Measurements from ENCODE around the gene RAB33A.
"Not testable (repeated sequence)": the region's sequence is repeated elsewhere in the genome, so short reads cannot be mapped to it uniquely, and the experiment has no call there.

The RAB33A gene

DNA sequence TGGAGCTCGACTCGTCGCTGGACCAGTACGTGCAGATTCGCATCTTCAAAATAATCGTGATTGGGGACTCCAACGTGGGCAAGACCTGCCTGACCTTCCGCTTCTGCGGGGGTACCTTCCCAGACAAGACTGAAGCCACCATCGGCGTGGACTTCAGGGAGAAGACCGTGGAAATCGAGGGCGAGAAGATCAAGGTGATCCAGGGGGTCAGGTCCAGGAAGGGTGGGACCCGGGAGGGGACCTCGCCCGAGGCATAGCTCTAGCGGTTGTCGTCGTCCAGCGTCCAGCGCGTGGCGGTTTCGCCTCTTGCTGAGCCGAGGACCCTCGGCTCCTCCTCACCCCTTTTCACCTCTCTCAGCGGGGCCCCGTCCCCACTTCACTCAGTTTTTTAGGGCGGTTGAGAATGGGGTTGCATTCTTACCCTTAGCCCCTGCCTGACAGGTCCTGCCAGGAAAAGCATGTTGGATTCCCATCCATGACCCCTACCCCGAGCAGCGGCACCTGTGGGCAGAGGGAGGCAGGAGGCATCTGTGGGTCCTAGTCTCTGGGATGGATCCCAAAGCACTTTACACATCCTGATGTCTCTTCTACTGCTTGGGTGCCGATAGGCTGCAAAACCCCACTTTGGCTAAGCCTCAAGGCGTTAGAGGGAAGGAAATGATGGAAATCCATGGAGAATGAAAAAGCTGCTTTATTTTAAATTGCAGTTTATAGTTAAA is 524 bp downstream of the RAB33A start:
- DNase-seq (ENCODE audit: low spot score), result no peak

GRCh38 chrX:130173190-130173895 is 1.6 kb downstream of the RAB33A start:
- DNase-seq (ENCODE audit: low spot score), result peak; percentile 17

DNA sequence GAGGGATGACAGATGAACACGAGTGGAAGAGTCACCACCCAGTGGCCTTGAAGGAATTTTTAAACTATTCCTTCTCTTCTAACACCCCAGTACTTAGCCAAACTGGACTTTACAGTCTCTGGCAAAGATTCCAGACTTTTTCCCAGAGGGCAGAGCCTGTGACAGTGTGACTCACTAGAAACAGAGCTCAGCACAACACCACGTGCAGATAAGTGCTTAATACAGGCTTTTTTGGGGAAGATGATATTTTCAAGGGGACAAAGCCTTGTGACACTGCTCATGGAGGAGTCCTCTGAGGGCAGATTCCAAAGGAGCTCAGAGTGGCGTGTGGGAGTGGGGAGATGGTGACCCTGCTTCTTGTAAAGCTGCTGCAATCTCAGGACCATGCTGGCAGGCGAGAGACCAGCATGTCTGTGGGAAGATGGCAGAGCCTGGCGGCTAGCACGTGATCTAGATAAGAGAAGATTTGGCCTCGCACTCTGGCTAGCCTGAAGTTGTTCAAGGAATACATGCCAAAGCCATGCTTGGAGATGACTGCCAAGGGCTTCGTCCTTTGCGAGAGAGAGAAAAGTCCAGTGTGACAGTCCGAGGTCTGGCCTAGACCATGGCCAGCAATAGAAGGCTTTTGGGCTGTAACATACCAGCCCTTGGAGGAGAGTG is 2.4 kb downstream of the RAB33A start:
- no peak for DNase-seq (ENCODE audit: low spot score)

DNA sequence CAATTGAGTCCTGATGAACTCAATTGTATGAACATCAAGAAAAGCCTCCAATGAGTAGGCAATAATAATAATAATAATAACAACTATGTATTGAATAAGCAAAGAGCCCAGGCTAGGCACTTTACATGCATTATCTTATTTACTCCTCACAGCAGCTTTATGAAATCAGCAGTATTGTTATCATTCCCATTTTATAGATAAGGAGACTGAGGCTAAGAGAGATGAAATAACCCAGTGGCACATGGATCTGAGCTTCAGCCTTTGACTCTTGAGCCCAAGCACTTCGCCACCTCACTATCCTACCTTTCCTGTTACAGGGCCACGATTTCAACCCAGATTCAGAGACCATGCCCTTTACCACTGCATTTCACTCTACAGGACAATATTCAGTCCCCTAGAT is 3.2 kb downstream of the RAB33A start:
- no peak for DNase-seq (ENCODE audit: low spot score)

DNA sequence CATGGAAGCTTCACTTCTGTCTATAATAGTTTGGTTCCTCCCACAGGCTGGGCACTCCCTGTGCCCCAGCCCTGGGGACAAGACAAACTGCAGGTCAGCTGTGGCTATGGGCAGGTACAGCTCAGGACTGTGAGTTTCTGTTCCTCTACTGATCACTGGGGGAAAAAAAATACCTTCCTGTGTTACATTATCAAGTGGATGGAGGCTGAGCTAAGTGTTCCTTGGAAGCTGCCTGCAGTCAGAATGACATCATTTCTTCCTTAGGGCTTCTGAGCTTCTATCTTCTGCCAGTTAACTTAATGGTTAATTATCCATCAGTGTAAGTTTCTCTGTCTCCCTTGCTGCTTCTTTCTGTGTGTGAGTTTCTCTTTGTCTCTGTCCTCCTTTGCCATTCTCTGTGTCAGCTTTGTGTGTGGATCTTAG is 4.6 kb downstream of the RAB33A start:
- no peak for DNase-seq (ENCODE audit: low spot score)

DNA sequence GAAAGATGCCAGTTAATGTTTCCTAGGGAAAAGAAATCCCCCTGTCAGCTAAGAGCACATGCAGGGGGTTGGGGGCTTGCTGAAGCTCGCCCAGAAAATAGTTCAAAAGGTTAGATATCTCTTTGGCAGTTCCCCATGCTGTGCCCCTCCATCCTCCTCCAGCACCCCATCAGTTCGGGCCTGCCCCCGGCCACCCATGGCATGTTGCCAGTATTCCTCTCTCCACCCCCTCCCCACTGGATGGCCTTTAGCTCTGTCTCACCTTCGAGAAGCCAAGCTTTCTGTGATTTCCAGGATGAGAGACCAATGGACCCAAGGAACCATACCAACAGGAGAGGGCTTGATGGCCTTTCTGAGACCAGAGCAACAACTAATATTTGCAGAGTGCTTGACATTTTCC is 5.2 kb downstream of the RAB33A start:
- no peak for DNase-seq (ENCODE audit: low spot score)

GRCh38 chrX:130179170-130179569 is 7.4 kb downstream of the RAB33A start:
- DNase-seq (ENCODE audit: low spot score), result no peak

DNA sequence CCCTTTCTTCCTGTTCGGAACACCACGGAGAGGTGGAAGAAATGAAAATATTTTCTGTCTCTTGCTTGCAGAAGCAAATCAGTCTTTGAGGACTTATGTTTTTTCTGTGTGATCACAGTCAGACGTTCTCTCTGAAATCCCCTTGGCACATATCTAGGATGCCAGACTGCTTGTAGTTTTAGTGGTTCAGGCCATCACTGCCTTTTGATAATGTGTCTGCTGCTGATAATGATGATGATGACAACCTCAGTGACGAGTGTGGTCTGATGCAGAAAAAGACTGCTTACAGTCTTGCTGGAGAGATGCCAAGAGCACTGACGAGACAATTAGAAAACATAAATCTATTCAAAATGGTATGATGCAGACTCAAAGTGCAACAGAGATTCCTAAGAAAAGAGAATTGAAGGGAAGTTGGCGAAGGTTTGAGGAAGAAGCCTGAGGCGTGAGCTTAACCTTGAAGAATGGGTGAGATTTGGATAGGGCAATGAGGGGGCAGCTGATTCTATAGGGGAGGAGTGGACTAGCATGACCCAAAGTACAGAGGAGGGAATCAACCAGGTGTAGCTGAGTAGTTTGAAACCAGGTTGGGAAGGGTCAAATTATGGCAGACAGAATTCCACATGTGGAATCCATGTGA is 7.9 kb downstream of the RAB33A start:
- no peak for DNase-seq (ENCODE audit: low spot score)

DNA sequence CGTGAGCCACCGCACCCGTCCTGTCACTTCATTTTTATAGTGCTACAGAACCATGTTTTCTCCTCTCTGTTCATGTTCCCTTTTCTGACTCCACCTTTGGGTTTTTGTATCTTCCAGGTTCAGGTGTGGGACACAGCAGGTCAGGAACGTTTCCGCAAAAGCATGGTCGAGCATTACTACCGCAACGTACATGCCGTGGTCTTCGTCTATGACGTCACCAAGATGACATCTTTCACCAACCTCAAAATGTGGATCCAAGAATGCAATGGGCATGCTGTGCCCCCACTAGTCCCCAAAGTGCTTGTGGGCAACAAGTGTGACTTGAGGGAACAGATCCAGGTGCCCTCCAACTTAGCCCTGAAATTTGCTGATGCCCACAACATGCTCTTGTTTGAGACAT is 12.4 kb downstream of the RAB33A start:
- no peak for DNase-seq (ENCODE audit: low spot score)

DNA sequence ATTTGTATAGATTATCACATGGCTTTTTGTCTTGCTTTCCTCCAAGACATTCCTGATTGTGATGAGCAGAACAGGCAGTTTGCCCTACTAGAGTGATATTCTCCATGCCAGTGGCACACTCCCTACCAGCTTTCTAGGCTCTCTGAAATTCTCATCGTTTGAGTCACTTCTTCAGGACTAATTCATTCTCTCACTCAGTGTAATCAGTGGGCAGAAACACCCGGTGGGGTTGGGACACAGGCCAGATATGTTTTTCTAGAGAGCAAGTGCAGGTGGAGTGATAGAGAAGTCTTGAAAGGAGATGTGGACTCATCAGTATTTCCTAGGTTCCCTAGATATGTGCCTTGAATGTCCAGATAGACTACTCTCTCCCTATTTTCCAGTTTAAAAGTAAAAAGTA is 13.1 kb downstream of the RAB33A start:
- DNase-seq (ENCODE audit: low spot score), result no peak

DNA sequence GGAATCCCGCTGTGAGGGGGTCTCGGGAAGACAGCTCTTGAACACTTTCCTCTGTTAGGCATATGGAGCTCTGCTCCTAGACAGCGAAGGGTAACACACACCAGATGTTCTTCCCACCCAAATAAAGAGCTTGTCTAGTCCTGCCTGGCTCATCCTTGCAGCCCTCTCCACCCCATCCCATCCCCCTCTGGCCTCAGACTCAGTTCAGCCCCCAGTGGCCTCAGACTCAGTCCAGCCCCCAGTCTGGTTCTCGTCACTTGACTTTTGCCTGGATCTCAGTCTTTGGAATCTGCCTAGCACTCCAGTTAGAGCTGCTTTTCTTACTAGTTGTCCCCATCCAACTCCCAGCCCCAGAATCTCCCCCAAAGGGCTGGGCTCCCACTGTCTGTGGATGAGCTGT is 14.9 kb downstream of the RAB33A start:
- DNase-seq (ENCODE audit: low spot score), result no peak

GRCh38 chrX:130190801-130191200 is 19.0 kb downstream of the RAB33A start:
- no peak for DNase-seq (ENCODE audit: low spot score)

- no peak for DNase-seq (ENCODE audit: low spot score)
Measured at GRCh38 chrX:130196466-130196865, 24.7 kb downstream of the RAB33A start.

- DNase-seq (ENCODE audit: low spot score), result no peak
Measured at GRCh38 chrX:130197464-130197863, 25.7 kb downstream of the RAB33A start.

GRCh38 chrX:130204647-130205046 is 32.9 kb downstream of the RAB33A start:
- no peak for DNase-seq (ENCODE audit: low spot score)

GRCh38 chrX:130211415-130212186 is 39.8 kb downstream of the RAB33A start:
- no peak for DNase-seq (ENCODE audit: low spot score)

DNA sequence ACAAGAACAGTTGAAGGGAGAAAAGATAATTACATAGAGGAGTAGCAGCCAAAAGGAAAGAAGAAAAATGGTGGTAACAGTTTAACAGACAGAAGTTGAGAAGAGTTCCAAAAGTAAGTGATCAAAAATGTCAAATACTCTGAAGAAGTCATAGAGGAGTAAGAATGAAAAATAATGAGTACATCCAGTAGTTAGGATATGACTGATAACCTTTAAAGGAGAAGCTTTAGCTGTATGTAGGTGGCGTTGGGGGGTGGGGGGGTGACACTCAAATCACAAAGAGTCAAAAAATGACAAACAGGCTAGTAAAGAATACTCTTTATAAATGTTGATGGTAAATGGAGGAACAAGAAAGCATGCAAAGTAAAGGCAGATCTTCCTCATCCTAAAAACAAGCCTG is 40.6 kb downstream of the RAB33A start:
- no peak for DNase-seq (ENCODE audit: low spot score)

DNA sequence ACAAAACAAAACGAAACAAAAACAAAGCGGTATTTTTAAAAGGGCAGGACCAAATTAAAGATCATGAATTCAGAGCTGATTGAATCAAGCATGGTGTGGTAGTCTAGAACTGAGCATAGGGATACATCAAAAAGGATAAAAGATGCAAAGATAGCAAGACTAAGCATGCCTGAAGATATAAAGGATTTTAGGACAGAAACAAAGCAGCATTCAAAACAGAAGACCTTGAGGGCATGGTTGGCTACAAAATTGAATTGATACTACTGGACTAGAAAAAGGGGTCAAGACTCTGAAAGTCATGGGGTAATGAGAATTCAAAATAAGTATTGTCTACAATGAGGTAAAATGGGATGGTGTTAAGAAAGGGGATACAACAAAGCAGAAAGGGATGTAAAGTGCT is 41.6 kb downstream of the RAB33A start:
- DNase-seq (ENCODE audit: low spot score), result no peak

DNA sequence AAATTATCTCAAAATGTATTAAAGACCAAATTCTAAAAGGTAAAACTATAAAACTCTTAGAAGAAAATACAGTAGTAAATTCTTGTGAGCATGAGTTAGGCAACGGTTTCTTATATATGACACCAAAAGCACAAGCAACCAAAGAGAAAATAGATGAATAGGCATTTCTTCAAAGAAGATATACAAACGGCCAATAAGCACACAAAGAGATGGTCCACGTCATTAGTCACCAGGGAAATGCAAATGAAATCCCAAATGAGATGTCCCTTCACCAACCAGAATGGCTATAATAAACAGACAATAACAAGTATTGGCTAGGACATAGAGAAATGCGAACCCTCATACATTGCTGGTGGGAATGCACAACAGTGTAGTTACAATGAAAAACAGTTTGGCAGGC is 44.6 kb downstream of the RAB33A start:
- DNase-seq (ENCODE audit: low spot score), result no peak

DNA sequence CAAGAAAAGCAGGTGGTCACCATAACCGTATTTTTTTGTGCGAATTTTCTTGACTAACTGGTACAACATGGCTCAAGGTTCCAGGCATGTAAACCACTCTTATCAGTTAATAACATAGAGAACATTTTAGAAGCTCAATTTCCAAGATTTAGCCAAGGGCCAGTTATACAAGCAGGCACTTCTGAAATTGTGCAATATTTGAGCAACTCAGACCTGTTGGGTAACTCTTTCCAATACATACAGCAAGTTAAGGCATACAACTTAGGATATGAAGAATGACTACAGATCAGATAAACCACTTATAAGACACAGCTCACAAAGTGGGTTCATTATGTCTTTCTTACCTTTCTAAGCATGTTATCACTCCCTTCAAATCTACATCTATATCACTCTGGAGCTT is 53.0 kb downstream of the RAB33A start:
- DNase-seq (ENCODE audit: low spot score), result no peak

- no peak for DNase-seq (ENCODE audit: low spot score)
Measured at GRCh38 chrX:130228871-130229270, 57.1 kb downstream of the RAB33A start.

- DNase-seq (ENCODE audit: low spot score), result not testable (repeated sequence)
Measured at GRCh38 chrX:130231184-130231583, 59.4 kb downstream of the RAB33A start.
